ENCODE results near the gene TAS1R2. TPM values are rescaled to one million over a fixed set of nuclear protein-coding genes. Genes with fewer than 3 reads are reported as not detected.

Gene TAS1R2
- total and polyA plus RNA-seq, 10 donors: not detected

DNA sequence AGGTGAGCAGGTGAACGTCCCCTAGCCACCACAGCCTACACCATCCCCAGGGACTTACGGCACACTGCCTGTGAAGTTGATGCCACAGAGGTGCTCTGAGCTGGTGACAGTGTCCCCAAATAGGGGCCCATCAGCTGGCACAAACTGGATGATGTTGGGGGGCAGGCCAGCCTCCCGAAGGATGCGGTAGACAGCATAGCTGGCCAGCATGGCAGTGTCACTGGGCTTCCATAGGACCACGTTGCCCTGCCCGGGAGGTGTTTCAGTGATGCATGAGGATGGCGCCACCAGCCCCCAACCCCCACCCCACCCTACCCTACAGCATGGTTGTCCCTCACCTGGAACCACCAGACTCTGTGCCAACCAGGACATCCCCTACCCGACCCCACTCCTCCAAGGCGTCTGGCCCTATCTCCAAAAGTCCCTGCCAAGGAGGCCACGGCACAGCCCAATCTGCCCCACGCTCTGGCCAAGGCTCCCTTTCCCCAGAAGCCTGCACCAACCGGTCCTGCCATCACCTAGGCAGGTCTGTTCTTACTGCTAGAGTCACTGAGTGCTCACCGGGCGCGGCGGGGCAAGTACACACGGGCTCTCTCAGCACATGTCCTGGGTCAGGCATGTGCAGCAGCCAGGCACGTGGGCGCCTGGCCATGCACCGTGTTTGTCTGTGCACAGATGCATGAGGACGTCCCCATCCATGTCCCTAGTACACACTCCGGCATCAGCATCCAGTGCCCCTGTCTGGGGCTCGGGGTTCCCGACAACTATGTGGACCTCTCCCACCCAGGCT, 22.4 kb upstream of the TAS1R2 start:
- no peaks in the 10 kb centered on the region for H3K4me1 ChIP-seq
- no peaks in the 10 kb centered on the region for H3K27me3 ChIP-seq (replicated peaks in 1 of 7)
- WGBS, 5 donors: 84 to 96% (median 93%) methylated on average over 15 to 24 of the region's 24 CpGs
- H3K36me3 ChIP-seq: peaks cover 0 to 90% (median 11%) of the 10 kb centered on the region in 6 donors
- no peak overlapping the region for H3K4me3 ChIP-seq
- DNase-seq: no peak
- H3K27ac ChIP-seq: no peak overlapping the region
- intact Hi-C loops (cut with DNase I; ENCODE audit: low total_unique reads): no loop called here
- no peaks in the 10 kb centered on the region for H3K9me3 ChIP-seq
- TF ChIP-seq POLR2A (IDR thresholded peaks at IDR 0.05): no peak
- TF ChIP-seq POLR2AphosphoS5 (IDR thresholded peaks at IDR 0.05): no peak
- TF ChIP-seq, protein P1, sequence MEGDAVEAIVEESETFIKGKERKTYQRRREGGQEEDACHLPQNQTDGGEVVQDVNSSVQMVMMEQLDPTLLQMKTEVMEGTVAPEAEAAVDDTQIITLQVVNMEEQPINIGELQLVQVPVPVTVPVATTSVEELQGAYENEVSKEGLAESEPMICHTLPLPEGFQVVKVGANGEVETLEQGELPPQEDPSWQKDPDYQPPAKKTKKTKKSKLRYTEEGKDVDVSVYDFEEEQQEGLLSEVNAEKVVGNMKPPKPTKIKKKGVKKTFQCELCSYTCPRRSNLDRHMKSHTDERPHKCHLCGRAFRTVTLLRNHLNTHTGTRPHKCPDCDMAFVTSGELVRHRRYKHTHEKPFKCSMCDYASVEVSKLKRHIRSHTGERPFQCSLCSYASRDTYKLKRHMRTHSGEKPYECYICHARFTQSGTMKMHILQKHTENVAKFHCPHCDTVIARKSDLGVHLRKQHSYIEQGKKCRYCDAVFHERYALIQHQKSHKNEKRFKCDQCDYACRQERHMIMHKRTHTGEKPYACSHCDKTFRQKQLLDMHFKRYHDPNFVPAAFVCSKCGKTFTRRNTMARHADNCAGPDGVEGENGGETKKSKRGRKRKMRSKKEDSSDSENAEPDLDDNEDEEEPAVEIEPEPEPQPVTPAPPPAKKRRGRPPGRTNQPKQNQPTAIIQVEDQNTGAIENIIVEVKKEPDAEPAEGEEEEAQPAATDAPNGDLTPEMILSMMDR (IDR thresholded peaks at IDR 0.05 in 8 of 11, conservative IDR thresholded peaks at IDR 0.05 in 3 of 11): no peak

GRCh38 chr1:18881164-18881563, 21.7 kb upstream of the TAS1R2 start:
- no peak for TF ChIP-seq POLR2A (IDR thresholded peaks at IDR 0.05)
- 86 to 97% (median 91%) methylated on average over 2 of the region's 2 CpGs for WGBS, 5 donors
- Histone ChIP-seq H3K27me3 (replicated peaks in 1 of 7) (no peaks in the 10 kb centered on the region), H3K36me3 (peaks cover 0 to 90% (median 11%) of the 10 kb centered on the region in 6 donors), H3K9me3 (no peaks in the 10 kb centered on the region), H3K4me3 (no peak overlapping the region), H3K4me1 (no peaks in the 10 kb centered on the region), H3K27ac (no peak overlapping the region)
- no peak for DNase-seq
- intact Hi-C loops (cut with DNase I; ENCODE audit: low total_unique reads): no loop called here

DNA sequence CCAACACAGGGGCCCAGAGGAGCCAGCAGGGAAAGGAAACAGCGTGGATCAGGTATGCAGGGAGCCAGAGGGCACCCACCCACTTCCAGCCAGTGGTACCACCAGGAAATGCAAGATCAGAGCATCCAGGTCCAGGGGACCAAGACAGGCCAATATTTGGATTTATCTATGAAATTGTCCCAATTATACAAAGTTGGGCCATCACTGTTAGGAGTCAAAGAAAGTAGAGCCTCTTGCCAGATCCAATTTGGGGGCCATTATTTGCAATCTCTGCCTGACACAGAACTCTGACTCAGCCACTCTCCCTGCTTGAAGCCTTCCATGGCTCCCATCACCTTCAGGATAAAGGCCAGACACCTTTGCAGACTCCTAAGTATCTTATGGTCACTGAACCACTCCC, 21.1 kb upstream of the TAS1R2 start:
- H3K27me3 ChIP-seq (replicated peaks in 1 of 7): no peaks in the 10 kb centered on the region
- no peak overlapping the region for H3K4me3 ChIP-seq
- no peaks in the 10 kb centered on the region for H3K9me3 ChIP-seq
- peaks cover 0 to 88% (median 11%) of the 10 kb centered on the region in 6 donors for H3K36me3 ChIP-seq
- H3K27ac ChIP-seq: no peak overlapping the region
- DNase-seq: no peak
- H3K4me1 ChIP-seq: peaks cover 0 to under 1% (median 0%) of the 10 kb centered on the region in 6 donors
- intact Hi-C loops (cut with DNase I; ENCODE audit: low total_unique reads): no loop called here
- WGBS, 5 donors: 88 to 100% (median 91%) methylated on average over 1 of the region's 1 CpG
- no peak for TF ChIP-seq POLR2A (IDR thresholded peaks at IDR 0.05)
- TF ChIP-seq, protein P1 (IDR thresholded peaks at IDR 0.05 in 8 of 11, conservative IDR thresholded peaks at IDR 0.05 in 3 of 11): no peak
- no peak for TF ChIP-seq POLR2AphosphoS5 (IDR thresholded peaks at IDR 0.05)

GRCh38 chr1:18879791-18880309, 20.4 kb upstream of the TAS1R2 start:
- no peaks in the 10 kb centered on the region for H3K27me3 ChIP-seq (replicated peaks in 1 of 7)
- TF ChIP-seq POLR2A (IDR thresholded peaks at IDR 0.05) (no peak), POLR2AphosphoS5 (IDR thresholded peaks at IDR 0.05) (no peak)
- TF ChIP-seq, protein P1 (IDR thresholded peaks at IDR 0.05 in 8 of 11, conservative IDR thresholded peaks at IDR 0.05 in 3 of 11): no peak
- H3K4me1 ChIP-seq: peaks cover 0 to 7% (median 0%) of the 10 kb centered on the region in 6 donors
- 77 to 89% (median 87%) methylated on average over 18 to 21 of the region's 21 CpGs for WGBS, 5 donors
- H3K9me3 ChIP-seq: no peaks in the 10 kb centered on the region
- intact Hi-C loops (cut with DNase I; ENCODE audit: low total_unique reads): no loop called here
- no peak overlapping the region for H3K27ac ChIP-seq
- H3K4me3 ChIP-seq: no peak overlapping the region
- no peak for DNase-seq
- peaks cover 0 to 81% (median 11%) of the 10 kb centered on the region in 6 donors for H3K36me3 ChIP-seq
